ENCODE measurements around the gene TPTE.
"Not testable (repeated sequence)": the region's sequence is repeated elsewhere in the genome, so short reads cannot be mapped to it uniquely, and the experiment has no call there.

DNA sequence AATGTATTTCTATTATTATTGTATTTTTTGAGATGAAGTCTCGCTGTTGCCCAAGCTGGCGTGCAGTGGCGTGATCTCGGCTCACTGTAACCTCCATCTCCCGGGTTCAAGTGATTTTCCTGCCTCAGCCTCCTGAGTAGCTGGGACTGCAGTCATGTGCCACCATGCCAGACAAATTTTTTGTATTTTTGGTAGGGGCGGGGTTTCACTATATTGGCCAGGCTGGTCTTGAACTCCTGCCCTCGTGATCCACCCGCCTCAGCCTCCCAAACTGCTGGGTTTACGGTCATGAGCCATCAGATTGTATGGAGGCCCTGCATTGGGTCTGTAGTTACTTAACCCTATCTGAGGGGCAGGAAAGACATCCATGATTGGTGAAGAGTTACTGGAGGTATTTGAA, 23.0 kb downstream of the TPTE start:
- not testable (repeated sequence) for TF ChIP-seq CTCF (IDR thresholded peaks at IDR 0.05; ENCODE audit: extremely low read depth in 1 of 2, insufficient read depth in 1 of 2, low read depth in 1 of 2, low read length in 2 of 2); POLR2A (IDR thresholded peaks at IDR 0.05; ENCODE audit: low read depth, low read length); EZH2 (IDR thresholded peaks at IDR 0.05; ENCODE audit: borderline replicate concordance, low read depth, low read length, severe bottlenecking); POLR2AphosphoS5 (IDR thresholded peaks at IDR 0.05; ENCODE audit: insufficient read depth, low read depth, low read length); JUN (IDR thresholded peaks at IDR 0.05; ENCODE audit: borderline replicate concordance, insufficient read depth, insufficient read length, low read depth); MAX (IDR thresholded peaks at IDR 0.05; ENCODE audit: insufficient read depth, insufficient read length); GATA2 (IDR thresholded peaks at IDR 0.05; ENCODE audit: insufficient read depth, insufficient read length, low read depth, low read length); FOS (IDR thresholded peaks at IDR 0.05; ENCODE audit: borderline replicate concordance, insufficient read depth, low read length)

Data from endothelial cell of umbilical vein (primary cell).